ENCODE results near the gene CWF19L2.

DNA sequence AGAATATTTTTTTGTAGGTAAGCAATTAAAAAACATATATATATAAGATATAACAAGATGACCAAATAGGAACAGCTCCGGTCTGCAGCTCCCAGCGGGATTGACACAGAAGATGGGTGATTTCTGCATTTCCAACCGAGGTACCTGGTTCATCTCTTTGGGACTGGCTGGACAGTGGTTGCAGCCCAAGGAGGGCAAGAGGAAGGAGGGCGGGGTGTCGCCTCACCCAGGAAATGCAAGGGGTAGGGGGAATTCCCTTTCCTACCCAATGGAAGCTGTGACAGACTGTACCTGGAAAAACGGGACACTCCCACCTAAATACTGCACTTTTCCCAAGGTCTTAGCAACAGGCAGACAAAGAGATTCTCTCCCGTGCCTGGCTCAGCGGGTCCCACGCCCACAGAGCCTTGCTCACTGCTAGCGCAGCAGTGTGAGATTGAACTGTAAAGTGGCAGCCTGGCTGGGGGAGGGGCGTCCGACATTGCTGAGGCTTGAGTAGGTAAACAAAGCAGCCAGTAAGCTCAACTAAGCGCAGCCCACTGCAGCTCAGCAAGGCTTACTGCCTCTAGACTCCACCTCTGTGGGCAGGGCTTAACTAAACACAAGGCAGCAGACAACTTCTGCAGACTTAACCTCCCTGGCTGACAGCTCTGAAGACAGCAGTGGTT, 163.8 kb downstream of the CWF19L2 start:
- TF ChIP-seq, protein P1, sequence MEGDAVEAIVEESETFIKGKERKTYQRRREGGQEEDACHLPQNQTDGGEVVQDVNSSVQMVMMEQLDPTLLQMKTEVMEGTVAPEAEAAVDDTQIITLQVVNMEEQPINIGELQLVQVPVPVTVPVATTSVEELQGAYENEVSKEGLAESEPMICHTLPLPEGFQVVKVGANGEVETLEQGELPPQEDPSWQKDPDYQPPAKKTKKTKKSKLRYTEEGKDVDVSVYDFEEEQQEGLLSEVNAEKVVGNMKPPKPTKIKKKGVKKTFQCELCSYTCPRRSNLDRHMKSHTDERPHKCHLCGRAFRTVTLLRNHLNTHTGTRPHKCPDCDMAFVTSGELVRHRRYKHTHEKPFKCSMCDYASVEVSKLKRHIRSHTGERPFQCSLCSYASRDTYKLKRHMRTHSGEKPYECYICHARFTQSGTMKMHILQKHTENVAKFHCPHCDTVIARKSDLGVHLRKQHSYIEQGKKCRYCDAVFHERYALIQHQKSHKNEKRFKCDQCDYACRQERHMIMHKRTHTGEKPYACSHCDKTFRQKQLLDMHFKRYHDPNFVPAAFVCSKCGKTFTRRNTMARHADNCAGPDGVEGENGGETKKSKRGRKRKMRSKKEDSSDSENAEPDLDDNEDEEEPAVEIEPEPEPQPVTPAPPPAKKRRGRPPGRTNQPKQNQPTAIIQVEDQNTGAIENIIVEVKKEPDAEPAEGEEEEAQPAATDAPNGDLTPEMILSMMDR (conservative IDR thresholded peaks at IDR 0.05 in 1 of 2, IDR thresholded peaks at IDR 0.05 in 1 of 2; ENCODE audit: extremely low read depth in 1 of 2, insufficient read depth in 1 of 2, low read depth in 1 of 2, low read length in 2 of 2) = no peak
- no peak for TF ChIP-seq EZH2 (IDR thresholded peaks at IDR 0.05; ENCODE audit: borderline replicate concordance, low read length)
